HCT116 (cell line): ENCODE results near the gene MAP7. TPM values are rescaled to one million over a fixed set of nuclear protein-coding genes. Genes with fewer than 3 reads are reported as not detected.

Experiments used
- ATAC-seq: fragments of 200-7000 bp; cut with Tn5 transposase; 2 replicates; pipeline ENCODE4 v1.9.1; 2020; ENCODE audit warnings: mild to moderate bottlenecking, moderate library complexity
- BruUV-seq: library from RNA; stranded (reverse); fragments of 400-500 nt; replicated peaks from 2 replicates; lab custom pipeline; 2021; lab: Mats Ljungman, UMichigan
- CTCF ChIA-PET: fragments of 300-600 bp; sonication (Branson Sonifier 250); formaldehyde crosslinking; loops from one replicate; lab custom pipeline; 2021; ENCODE audit warnings: antibody characterized with exemption; lab: Charles Lee
- POLR2A ChIA-PET: fragments of 300-600, 350-600 bp; sonication (Branson Sonifier 250); formaldehyde crosslinking; loops from one replicate; lab custom pipeline; 2021; ENCODE audit warnings: antibody characterized with exemption; lab: Charles Lee
- RAD21 ChIA-PET, 2 experiments: fragments of 300-600 bp; sonication (Branson Sonifier 250); formaldehyde crosslinking; loops; one replicate each; lab custom pipeline; 2023; ENCODE audit warnings: low total read pairs in 2 of 2; ENCODE audit not compliant: uncharacterized antibody in 2 of 2, unreplicated experiment in 2 of 2, low non-redundant PET in 1 of 2; lab: Charles Lee
- DNase-seq: peaks from one replicate; pipeline ENCODE4 v3.0.0-alpha.2; 2010; ENCODE audit warnings: low read depth, low spot score
- H2AFZ ChIP-seq: fragments of 200-600 bp; shearing (Covaris generic), sonication (generic); 2 replicates; pipeline ENCODE4 v1.6.1; 2017; ENCODE audit warnings: low read depth, mixed run types, mixed read lengths, antibody characterized with exemption, low read length; ENCODE audit not compliant: poor library complexity, severe bottlenecking
- H3K27ac ChIP-seq: 2 replicates; pipeline ENCODE4 v1.5.1; 2012; ENCODE audit warnings: low read depth, low read length
- H3K27me3 ChIP-seq: fragments of 200-600 bp; sonication (generic); 2 replicates; pipeline ENCODE4 v1.6.1; 2016; ENCODE audit warnings: mixed run types, low read length, mixed read lengths; ENCODE audit not compliant: insufficient read depth
- H3K36me3 ChIP-seq, 2 experiments: fragments of 200-500 bp in 1 of 2; fragments of 200-600 bp in 1 of 2; sonication (Bioruptor generic) in 1 of 2; sonication (generic) in 1 of 2; 2 replicates each; pipeline versions ENCODE4 v1.5.1 to v1.6.1; 2014 to 2016; ENCODE audit warnings: low read length in 2 of 2, inconsistent platforms in 1 of 2, mixed read lengths in 1 of 2, mixed run types in 1 of 2; ENCODE audit not compliant: insufficient read depth in 2 of 2, control insufficient read depth in 1 of 2
- H3K4me1 ChIP-seq, 2 experiments: fragments of 200-600 bp in 1 of 2; sonication (generic) in 1 of 2; 2 replicates each; pipeline versions ENCODE4 v1.5.1 to v1.6.1; 2012 to 2017; ENCODE audit warnings: low read length in 2 of 2, inconsistent platforms in 1 of 2, mild to moderate bottlenecking in 1 of 2, mixed read lengths in 1 of 2, mixed run types in 1 of 2, moderate library complexity in 1 of 2; ENCODE audit not compliant: insufficient read depth in 2 of 2, control insufficient read depth in 1 of 2
- H3K4me2 ChIP-seq: fragments of 200-600 bp; sonication (generic); 2 replicates; pipeline ENCODE4 v1.6.1; 2017; ENCODE audit warnings: mixed run types, low read length, mixed read lengths
- H3K4me3 ChIP-seq, 2 experiments: fragments of 200-600 bp in 1 of 2; sonication (generic) in 1 of 2; replicated peaks in 1 of 2; 2 replicates each; pipeline ENCODE4 v1.5.1; 2011 to 2016; ENCODE audit warnings: low read length in 2 of 2, control low read depth in 1 of 2, low read depth in 1 of 2, mild to moderate bottlenecking in 1 of 2, mixed read lengths in 1 of 2, mixed run types in 1 of 2
- H3K79me2 ChIP-seq: fragments of 200-600 bp; sonication (generic); 2 replicates; pipeline ENCODE4 v1.6.1; 2017; ENCODE audit warnings: mild to moderate bottlenecking, mixed run types, low read length, moderate library complexity, mixed read lengths; ENCODE audit not compliant: insufficient read depth
- H3K9ac ChIP-seq: fragments of 200-600 bp; sonication (generic); 2 replicates; pipeline ENCODE4 v1.6.1; 2016; ENCODE audit warnings: low read length, mixed read lengths
- H3K9me2 ChIP-seq: fragments of 200-600 bp; sonication (generic), shearing (Covaris generic); 2 replicates; pipeline ENCODE4 v1.6.1; 2017; ENCODE audit warnings: mixed run types, mild to moderate bottlenecking, moderate library complexity; ENCODE audit not compliant: insufficient read depth
- H3K9me3 ChIP-seq, 2 experiments: fragments of 200-500 bp in 1 of 2; fragments of 200-600 bp in 1 of 2; sonication (Bioruptor generic) in 1 of 2; sonication (generic) in 1 of 2; 2 replicates each; pipeline ENCODE4 v1.6.1; 2014 to 2017; ENCODE audit warnings: low read length in 2 of 2, mixed read lengths in 2 of 2, inconsistent platforms in 1 of 2, low read depth in 1 of 2, mild to moderate bottlenecking in 1 of 2, mixed run types in 1 of 2, moderate library complexity in 1 of 2; ENCODE audit not compliant: control insufficient read depth in 1 of 2, insufficient read depth in 1 of 2
- H4K20me1 ChIP-seq: fragments of 200-600 bp; sonication (generic), shearing (Covaris generic); 2 replicates; pipeline ENCODE4 v1.6.1; 2017; ENCODE audit warnings: mixed run types, mild to moderate bottlenecking, moderate library complexity; ENCODE audit not compliant: insufficient read depth
- CEBPB ChIP-seq: IDR thresholded peaks from 2 replicates; pipeline ENCODE4 v1.6.1; 2012; ENCODE audit warnings: low read depth
- FOSL1 ChIP-seq: IDR thresholded peaks from 2 replicates; pipeline ENCODE4 v1.6.1; 2012; ENCODE audit warnings: low read depth
- JUND ChIP-seq: IDR thresholded peaks from 2 replicates; pipeline ENCODE4 v1.6.1; 2012
- SP1 ChIP-seq: IDR thresholded peaks from 2 replicates; pipeline ENCODE4 v1.6.1; 2012; ENCODE audit warnings: low read depth
- TCF7L2 ChIP-seq: IDR thresholded peaks from 2 replicates; pipeline ENCODE4 v1.7.0; 2011; ENCODE audit warnings: borderline replicate concordance, inconsistent platforms; ENCODE audit not compliant: insufficient read depth, insufficient read length; ENCODE audit errors: extremely low read depth
- YY1 ChIP-seq: IDR thresholded peaks from 2 replicates; pipeline ENCODE4 v1.6.1; 2011; ENCODE audit warnings: low read length, low read depth, moderate library complexity, mild to moderate bottlenecking; ENCODE audit not compliant: insufficient replicate concordance; ENCODE audit errors: extremely low read depth
- intact Hi-C: fragments of 100-400 bp; cut with micrococcal nuclease; formaldehyde crosslinking; loops from 2 replicates; pipeline ENCODE4 v1.10.0; 2022
- total RNA-seq: library from RNA; stranded (reverse); gene quantifications from one replicate; pipeline ENCODE4 v1.2.1, GENCODE V29; 2021; ENCODE audit not compliant: unreplicated experiment
- TF ChIP-seq, protein P1 (sequence below), 3 experiments: fragments of 200-600 bp in 1 of 3; sonication (generic) in 1 of 3; IDR thresholded peaks in 2 of 3; conservative IDR thresholded peaks in 1 of 3; 2 replicates each; pipeline ENCODE4 v1.5.1; 2012 to 2017; ENCODE audit warnings: low read depth in 2 of 3, low read length in 2 of 3, antibody characterized with exemption in 1 of 3, borderline replicate concordance in 1 of 3, control low read depth in 1 of 3, mild to moderate bottlenecking in 1 of 3, mixed read lengths in 1 of 3, mixed run types in 1 of 3, moderate library complexity in 1 of 3; ENCODE audit not compliant: insufficient read depth in 1 of 3

The MAP7 gene
- total RNA-seq, 1 experiment from 2014 or later = 35.5 TPM

- H4K20me1 ChIP-seq = no peaks in the 10 kb centered on the region
- no peak for DNase-seq
- H3K27ac ChIP-seq = no peak overlapping the region
- H3K4me3 ChIP-seq = no peak overlapping the region
- CTCF ChIA-PET = no interaction called here
- RAD21 ChIA-PET = no interaction called here
- no peaks in the 10 kb centered on the region for H3K27me3 ChIP-seq
- POLR2A ChIA-PET = no interaction called here
- no peaks in the 10 kb centered on the region; the same call in 1 of the 2 replicates for H3K79me2 ChIP-seq
- H3K9ac ChIP-seq = no peak overlapping the region
- H3K36me3 ChIP-seq = no peaks in the 10 kb centered on the region
- intact Hi-C loops = no loop called here
- no peaks in the 10 kb centered on the region for H3K4me1 ChIP-seq
- no peaks in the 10 kb centered on the region for H3K9me2 ChIP-seq
- H2AFZ ChIP-seq = no peak overlapping the region
- no peak overlapping the region for H3K4me2 ChIP-seq
- TF ChIP-seq SP1 (no peak), TCF7L2 (no peak), JUND (no peak), YY1 (no peak), FOSL1 (no peak)
- TF ChIP-seq, protein P1, sequence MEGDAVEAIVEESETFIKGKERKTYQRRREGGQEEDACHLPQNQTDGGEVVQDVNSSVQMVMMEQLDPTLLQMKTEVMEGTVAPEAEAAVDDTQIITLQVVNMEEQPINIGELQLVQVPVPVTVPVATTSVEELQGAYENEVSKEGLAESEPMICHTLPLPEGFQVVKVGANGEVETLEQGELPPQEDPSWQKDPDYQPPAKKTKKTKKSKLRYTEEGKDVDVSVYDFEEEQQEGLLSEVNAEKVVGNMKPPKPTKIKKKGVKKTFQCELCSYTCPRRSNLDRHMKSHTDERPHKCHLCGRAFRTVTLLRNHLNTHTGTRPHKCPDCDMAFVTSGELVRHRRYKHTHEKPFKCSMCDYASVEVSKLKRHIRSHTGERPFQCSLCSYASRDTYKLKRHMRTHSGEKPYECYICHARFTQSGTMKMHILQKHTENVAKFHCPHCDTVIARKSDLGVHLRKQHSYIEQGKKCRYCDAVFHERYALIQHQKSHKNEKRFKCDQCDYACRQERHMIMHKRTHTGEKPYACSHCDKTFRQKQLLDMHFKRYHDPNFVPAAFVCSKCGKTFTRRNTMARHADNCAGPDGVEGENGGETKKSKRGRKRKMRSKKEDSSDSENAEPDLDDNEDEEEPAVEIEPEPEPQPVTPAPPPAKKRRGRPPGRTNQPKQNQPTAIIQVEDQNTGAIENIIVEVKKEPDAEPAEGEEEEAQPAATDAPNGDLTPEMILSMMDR (IDR thresholded peaks at IDR 0.05 in 2 of 3, conservative IDR thresholded peaks at IDR 0.05 in 1 of 3; ENCODE audit: borderline replicate concordance in 1 of 3, insufficient read depth in 1 of 3, low read depth in 2 of 3, low read length in 2 of 3) = no peak
- ATAC-seq = no peak
- no peaks in the 10 kb centered on the region for H3K9me3 ChIP-seq
- BruUV-seq = no TSS peak
Observed at GRCh38 chr6:136464874-136465273, 85.3 kb downstream of the MAP7 start.

DNA sequence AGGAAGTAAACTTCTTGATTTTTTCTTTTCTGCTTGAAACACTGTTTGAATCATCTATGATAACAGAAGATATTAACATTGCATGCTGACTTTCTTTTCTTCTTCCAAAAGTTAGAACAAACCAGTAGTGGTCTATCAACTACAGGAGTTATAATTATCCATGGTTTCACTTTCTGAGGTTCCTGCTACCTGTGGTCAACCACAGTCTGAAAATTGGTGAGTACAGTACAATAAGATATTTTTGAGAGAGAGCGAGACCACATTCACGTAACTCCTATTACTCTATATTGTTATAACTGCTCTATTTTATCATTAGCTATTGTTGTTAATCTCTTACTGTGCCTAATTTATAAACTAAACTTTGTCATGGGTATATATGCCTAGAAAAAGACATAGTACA, 86.1 kb downstream of the MAP7 start:
- H3K79me2 ChIP-seq = no peaks in the 10 kb centered on the region; the same call in none of the 2 replicates
- RAD21 ChIA-PET = no interaction called here
- no peak overlapping the region for H3K4me2 ChIP-seq
- no peak for TF ChIP-seq CEBPB
- TF ChIP-seq, protein P1 (IDR thresholded peaks at IDR 0.05 in 2 of 3, conservative IDR thresholded peaks at IDR 0.05 in 1 of 3; ENCODE audit: borderline replicate concordance in 1 of 3, insufficient read depth in 1 of 3, low read depth in 2 of 3, low read length in 2 of 3) = no peak
- ATAC-seq = no peak
- no peaks in the 10 kb centered on the region for H3K4me1 ChIP-seq
- no TSS peak for BruUV-seq
- no peak overlapping the region for H3K4me3 ChIP-seq
- no peaks in the 10 kb centered on the region for H3K9me3 ChIP-seq
- DNase-seq = no peak
- H3K27ac ChIP-seq = no peak overlapping the region
- POLR2A ChIA-PET = no interaction called here
- no peaks in the 10 kb centered on the region for H3K27me3 ChIP-seq
- CTCF ChIA-PET = no interaction called here
- H3K9ac ChIP-seq = no peak overlapping the region
- H3K9me2 ChIP-seq = no peaks in the 10 kb centered on the region
- no peak overlapping the region for H2AFZ ChIP-seq
- no peaks in the 10 kb centered on the region for H4K20me1 ChIP-seq
- no peaks in the 10 kb centered on the region for H3K36me3 ChIP-seq
- intact Hi-C loops = no loop called here
